NCI-H2227 treated with DMSO at 0.1 percent for 48 hours (cell line): ENCODE results near the gene TBL1X.

ENCODE experiments used
- DNase-seq: peaks from one replicate; lab custom pipeline; 2025; lab: John Stamatoyannopoulos, UW

TBL1X gene

DNA sequence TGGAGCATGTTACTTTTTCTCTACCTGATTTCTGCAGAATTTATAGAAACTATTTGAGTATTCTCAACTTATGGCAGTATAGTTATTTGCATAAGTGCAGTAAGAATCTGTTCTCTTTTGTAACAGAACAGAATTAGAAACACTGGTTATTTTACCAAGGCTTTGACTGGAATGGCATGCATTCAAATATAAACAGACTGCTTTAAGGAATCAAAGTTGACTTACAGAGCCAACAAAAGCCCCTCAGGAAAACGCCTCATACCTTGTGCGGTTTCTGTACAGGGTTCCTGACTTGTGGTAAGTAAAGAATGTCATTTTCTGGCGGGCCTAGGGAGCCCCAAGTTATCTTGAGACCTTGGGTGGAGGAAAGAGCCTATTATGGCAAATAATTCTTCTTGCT lies 203.7 kb downstream of the TBL1X start:
- DNase-seq, result no peak

DNA sequence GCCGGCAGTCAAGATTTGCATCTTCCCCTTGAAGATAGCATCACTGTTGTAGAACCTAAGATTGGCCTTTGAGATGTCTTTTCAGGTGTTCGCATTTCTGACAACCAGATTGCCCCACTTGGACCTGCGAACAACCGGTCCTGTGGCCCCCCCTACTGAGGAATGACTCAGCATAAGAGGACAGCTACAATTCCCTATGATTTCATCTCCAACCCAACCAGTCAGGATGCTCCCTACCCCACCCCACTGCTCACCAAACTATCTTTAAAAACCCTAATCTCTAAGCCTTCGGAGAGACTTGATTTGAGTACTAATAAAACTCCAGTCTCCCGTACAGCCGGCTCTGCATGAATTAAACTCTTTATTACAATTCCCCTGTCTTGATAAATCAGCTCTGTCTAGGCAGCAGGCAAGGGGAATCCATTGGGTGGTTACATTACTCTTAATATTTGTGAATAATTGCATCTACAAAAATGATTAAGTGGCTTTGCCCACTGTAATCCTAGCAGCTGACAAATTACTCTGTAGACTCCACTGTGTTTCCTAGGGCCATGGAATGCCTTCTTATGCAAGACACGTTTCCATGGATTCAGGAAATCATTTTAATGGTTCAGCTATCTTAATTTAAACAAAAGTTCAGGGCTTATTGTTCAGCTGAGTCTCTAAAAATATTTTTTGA lies 205.4 kb downstream of the TBL1X start:
- no peak for DNase-seq

DNA sequence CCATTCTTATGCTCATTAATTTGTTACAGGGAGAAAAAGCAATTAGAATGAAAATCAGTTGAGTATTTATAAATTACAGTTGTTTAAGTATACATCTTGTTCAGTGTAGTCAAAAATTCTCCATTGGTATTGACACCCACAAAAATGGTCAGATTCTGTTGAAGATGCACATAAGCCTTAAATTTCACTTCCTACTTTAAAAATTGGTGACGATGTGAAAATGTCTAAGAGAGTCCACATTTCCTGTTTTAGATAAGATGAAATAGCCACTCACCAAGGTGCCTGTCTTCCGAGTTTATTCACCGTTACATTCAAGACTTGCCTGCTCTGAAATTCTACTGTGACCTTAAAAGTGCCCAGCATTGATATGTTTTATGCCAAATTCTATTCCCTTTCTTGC lies 207.1 kb downstream of the TBL1X start:
- no peak for DNase-seq

DNA sequence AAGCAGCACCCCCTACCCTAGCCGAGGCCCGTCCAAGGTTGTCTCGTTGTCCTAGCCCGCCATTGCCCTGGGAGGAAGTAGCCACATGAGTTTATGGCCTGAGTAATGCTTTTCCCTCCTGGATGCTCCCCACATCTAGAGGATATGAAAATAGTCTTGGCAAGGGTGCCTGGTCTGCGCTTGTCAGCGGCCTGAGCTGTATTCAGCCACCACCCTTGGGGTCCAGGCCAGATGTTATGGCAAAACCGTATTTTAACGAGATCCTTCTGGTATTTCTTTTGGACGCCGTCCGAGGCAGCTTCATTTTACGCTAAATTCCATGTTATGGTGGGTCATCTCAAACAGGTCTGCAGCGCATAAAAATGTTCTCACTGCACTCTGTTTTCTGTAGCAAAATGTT lies 211.4 kb downstream of the TBL1X start:
- no peak for DNase-seq

DNA sequence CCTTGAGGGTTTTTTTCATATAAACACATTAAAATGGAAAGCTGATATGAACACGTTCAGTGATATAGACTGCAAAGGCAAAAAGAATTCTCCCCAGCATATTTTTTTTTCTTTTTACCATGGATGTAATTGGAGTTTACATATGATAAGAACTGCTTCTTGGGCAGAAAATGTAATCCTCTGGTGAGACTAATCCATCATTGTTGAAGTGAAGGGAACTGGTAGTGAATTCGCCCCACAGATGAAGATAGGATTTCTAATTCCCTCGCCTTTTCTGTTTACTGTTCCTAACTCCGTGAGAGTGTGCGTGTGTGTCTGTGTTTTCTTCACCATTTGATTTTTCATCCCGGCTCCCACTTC lies 211.9 kb downstream of the TBL1X start:
- DNase-seq, result no peak

DNA sequence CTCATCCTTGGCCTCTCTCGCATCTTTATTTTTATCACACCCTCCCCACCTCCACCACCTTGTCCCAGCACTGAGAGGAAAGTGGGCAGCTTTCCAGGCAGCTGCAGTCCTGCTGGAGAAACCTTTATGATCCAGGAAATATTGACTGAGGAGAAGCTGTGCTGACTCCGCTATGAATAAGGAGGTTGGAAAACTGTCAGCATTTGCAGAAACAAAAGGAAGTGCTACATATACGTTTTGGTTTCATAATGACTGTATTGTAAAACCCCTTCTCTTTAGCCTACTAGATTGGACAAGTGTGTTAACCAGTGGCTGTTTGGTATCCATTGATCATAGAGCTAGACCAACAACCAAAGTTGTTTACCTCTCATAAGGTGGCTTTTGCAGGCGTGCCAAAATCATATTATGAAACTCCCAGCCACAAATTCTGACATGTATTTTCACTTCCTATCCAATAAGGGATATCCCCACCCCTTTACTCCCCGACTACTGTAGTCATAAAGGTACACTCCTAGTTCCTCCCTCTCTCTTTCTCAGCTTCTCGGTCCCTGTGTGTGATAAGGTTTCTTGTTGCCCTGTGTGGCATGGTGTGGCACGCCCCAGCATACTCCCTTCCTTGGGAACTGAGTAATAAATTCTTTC lies 212.4 kb downstream of the TBL1X start:
- no peak for DNase-seq

DNA sequence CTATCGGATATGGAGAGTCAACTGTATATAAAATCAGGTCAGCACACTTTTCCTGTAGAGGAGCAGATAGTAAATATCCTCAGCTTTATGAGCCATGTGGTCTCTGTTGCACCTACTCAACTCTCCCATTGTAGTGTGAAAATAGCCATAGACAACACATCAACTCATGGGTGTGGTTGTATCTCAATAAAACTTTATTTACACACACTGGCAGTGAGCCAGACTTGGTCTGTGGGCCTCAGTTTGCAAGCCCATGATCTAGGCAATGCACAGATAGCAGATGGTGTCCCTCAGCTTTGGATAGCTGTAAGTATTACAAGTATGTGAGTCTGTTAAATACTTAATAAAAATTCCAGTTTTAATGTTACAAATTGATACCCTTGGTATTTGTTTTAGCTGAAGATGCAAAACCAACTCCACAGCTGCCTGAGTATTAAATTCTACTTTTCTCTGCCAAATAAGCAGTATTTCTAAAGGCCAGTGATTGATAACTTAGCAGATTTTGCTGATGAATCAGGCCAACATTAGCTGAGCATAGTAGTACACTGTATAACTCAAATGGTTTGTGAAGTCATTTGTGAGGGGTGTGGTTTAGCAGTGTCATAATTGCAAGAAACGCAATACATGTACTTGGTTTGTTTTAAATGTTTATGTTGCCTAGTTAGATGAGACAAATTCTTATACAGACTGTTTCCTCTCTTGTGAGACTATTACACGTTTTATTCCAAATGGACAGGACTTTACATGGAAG lies 213.5 kb downstream of the TBL1X start:
- DNase-seq, result no peak

DNA sequence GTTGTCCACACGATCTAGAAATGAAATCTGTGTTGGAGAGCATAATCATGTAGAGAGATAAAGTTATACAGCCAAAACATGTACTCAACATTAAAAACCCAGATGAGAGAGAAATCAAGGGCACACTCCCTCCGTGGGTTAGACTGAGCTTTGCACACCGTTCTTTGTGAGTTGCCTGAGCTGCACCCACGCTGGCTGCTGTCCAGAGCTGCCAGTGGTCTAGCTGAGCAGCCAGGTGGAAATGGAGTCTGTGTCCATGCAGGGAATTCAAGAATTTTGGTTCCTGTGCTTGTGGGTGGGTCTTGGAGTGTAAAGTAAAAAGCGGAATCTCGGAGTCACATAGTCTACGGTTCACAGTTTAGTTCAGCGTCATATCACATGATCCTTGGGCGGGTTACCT lies 216.2 kb downstream of the TBL1X start:
- DNase-seq, result no peak

DNA sequence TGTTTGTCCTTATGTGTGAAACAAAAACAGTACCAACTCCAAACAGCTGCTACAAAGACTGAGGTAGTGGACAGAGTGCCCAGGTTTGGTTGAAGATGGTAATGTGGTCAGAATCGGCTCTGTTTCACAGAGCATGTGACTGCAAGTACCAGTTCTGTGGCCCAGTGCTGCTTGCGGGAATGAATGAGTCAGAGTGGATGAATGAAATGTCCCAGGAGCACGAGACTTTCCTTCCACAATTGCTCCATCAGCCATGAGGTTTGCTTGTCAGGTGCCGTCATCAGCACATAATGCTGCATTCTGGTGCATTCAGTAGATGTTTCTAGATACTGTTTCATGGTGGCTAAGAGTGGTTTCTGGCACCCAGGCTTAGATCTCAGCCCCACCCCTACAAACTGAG lies 216.6 kb downstream of the TBL1X start:
- DNase-seq, result no peak

DNA sequence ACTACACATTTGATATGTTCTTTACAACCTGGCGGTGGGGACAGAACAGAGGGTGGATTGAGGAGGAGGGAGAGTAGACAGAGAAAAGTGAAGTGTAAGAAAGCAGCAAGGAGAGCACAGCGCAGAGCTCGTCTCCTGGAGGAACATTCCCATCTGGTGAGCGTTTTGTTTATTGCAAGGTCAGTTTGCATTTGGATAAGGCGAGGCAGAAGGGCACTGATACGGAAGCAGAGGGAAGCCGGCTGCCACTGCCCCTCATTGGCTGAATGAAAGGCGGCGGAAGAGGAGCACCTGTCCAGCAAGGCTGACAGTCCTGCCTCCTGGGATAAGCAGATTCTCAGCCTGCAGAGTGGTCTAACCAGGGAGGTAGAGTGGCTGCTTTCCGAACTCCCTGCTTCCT lies 217.6 kb downstream of the TBL1X start:
- DNase-seq, result no peak

DNA sequence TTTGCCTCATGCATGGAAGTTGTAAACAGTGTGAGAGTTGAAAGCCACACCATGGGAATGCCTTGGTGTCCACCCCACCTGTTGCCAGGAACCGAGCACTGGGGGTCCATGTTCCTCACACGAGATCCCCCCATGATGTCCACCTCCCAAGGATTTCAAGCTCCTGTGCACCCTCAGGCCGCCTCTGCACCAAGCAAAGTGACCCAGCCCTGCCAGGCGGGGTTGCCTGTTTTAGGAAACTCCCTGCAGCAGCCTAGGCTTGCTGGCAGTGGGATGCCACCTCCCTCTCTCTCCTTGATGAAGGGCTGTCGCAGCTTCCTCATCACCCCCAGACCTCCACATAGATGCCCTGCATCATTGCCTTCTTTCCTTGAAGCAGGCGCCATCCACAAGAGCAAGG lies 218.0 kb downstream of the TBL1X start:
- no peak for DNase-seq

DNA sequence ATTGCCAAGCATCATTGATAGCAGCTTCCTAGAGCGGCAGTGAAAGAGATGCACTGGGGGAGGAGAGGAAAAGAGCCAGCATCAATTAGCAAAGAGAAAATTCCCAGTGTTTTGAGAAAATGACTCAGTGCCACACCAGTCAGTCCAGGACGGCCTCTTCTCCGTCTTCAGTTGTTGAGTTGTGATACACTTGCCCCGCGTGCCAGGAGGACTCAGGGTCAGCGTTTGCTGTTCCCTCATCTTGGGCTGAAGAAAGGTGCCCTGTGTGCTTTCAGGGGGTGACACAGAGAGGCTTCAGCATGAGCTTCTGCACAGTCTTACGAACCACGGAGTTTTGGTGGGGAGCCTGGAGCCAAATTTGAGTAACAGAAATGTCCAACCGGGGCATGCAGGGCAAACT lies 218.5 kb downstream of the TBL1X start:
- DNase-seq, result no peak

DNA sequence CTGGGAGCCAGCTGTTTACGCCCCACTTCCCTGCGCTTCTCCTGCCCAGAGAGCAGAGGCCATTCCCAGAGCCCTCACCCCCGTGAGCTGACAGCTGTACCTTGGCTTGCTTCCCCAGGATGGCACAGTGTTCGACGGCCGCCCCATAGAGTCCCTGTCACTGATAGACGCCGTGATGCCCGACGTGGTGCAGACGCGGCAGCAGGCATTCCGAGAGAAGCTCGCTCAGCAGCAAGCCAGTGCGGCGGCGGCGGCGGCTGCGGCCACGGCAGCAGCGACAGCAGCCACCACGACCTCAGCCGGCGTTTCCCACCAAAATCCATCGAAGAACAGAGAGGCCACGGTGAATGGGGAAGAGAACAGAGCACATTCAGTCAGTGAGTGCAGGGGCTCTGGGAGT lies 223.0 kb downstream of the TBL1X start:
- no peak for DNase-seq

DNA sequence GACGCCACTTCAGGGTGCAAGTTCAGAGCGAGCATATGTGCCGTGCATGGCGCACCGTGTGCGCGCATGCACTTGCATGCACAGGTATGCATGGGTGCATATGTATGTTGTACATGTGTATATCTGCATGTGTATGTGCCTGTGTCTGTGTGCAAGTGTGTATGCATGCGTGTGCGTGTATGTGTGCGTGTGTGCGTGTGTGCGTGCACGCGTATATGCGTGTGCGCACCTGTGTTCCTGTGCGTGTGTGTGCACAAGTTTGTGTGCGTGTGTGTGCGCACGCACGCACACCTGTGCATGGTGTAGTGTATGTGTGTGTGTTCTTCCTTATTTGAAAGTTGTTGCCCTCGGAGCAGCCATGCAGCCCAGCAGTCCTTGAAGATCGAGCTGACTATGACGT lies 224.0 kb downstream of the TBL1X start:
- no peak for DNase-seq

DNA sequence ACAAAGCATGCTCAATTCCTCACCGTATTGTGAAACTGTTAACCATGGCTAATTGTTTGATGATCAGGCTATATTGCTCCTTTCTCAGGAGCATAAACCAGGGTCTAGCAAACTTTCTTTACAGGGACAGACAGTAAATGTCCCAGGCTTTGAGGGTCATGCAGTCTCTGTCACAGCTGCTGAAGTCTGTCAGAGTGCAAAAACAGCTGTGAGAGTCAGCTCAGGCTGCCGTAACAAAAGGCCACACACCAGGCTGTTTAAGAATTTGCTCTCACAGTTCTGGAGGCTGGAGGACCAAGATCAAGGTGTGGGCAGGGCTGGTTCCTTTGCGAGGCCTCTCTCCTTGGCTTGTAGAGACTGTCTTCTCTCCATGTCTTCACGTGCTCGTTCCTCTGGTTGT lies 225.2 kb downstream of the TBL1X start:
- DNase-seq, result no peak

DNA sequence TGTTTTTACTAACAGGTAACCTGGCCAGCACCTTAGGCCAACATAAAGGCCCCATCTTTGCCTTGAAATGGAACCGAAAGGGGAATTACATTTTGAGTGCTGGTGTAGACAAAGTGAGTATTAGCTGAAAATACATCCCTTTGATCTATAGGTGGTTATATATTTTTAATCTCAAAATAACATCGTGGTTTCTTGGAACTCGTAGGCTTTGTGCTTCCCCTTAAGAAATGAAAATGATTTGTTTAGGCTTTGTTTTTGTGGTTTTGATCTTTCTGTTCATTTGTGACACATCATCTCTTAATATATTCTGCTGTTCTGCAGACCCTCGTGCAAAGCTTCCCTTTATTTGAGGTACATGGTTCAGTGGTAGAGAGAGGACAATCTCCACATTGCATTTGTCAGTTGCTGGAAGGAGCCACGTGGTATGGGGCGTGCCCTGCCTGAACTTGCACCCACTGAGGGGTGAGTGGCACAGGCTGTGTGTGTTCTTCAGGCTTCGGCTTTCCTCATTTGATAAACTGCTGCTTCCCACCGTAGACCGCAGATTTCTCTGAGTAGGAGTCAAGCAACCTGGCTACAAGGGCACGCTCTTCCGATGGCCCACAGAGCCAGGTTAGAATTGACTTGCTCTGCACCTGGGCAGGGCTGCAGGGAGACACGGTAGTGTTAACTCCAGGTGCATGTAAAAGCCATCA lies 228.6 kb downstream of the TBL1X start:
- DNase-seq, result no peak

DNA sequence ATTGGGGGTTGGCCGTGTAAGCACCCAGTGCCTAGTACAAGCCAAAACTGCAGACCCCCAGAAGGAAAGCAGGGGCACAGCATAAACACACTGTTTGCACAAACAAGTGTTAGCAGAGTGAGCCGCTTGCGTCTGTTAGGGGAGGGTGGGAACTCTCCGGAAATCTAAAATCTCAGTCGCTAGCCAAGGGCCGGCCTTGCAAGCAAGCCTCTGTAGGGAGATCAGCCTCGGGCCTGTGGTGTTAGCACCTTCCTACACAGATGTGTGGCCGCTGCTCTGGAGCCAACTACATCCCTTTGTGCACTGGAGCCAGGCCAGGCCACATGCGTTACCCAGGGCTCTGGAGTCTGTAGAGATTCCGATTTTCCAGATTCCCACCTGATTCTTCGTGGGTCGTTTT lies 233.7 kb downstream of the TBL1X start:
- no peak for DNase-seq

DNA sequence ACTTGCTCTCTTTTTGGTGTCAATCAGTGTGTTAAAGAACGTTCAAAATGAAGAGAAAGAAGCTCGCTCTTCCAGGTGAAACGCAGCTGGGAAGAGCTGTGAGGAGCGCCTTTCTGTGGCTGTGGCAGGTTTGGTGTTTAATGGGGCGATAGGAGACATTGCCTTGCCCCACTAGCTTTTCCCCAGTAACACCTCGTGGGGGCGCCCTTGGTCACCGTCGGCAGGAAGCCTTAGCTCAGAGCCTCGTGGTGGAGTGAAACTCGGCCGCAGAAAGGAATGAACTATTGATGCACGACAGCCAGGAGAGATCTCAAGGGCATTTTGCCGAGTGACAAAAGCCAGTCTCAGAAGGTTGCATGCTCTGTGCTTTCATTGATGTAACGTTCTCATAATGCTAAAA lies 235.7 kb downstream of the TBL1X start:
- no peak for DNase-seq

DNA sequence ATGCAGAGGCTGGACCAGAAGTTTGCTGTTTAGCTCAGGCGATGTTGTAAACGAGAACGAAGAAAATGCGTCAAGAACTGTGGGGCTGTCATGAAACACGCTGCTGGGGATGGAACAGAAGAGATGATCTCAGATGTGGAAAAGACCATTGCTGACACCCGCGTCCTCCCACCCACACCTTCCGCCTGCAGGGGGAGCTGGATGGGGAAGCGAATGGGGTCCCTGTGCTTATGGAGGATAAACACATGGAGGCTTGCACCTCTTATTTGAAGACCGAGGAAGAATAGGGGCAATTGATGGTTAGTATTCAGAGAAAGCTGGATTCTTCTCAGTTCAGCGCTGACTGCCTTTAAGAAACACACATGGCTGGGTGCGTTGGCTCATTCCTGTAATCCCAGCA lies 236.9 kb downstream of the TBL1X start:
- DNase-seq, result no peak

DNA sequence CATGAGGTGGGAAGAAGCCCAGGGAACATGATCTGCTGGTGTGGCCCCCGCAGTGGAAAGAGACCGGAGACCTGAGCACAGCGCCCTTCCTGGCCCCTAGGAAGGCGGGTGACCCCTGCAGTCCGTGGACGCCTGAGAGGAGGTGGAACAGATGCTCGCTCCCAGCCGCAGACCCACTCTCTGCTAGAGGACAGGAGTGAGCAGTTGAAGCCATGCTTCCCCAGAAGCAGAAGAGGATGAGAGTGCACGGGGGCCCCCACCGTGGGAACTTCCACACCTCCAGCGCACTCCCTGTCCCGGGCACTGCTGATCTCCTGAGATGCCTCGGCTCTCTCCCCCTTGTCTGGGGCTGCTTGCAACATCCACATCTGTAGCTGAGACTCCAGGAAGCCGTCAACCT lies 238.5 kb downstream of the TBL1X start:
- DNase-seq, result no peak

DNA sequence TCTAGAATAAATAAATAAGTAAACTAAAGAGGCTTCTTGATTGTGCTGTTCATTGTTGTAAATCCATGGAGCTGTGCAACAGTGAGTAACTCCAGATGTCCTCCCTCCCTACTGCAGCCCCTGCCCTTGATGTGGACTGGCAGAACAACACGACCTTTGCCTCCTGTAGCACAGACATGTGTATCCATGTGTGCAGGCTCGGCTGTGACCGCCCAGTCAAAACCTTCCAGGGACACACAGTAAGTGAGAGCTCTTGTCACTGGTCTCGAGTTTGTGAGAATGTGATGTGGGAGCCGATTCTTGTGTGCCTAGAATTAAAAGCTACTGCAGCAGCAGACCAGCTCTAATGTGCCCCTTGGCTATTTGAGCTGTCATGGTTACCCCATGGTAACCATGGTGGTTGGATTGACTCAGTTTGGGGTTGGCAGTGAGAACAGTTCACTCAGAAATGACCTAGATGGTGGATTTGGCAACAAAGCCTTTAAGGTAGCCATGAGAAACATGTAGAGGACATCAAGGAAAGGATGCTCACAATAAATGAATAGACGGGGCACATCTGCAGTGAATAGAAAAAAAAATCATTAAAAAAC lies 240.1 kb downstream of the TBL1X start:
- no peak for DNase-seq

DNA sequence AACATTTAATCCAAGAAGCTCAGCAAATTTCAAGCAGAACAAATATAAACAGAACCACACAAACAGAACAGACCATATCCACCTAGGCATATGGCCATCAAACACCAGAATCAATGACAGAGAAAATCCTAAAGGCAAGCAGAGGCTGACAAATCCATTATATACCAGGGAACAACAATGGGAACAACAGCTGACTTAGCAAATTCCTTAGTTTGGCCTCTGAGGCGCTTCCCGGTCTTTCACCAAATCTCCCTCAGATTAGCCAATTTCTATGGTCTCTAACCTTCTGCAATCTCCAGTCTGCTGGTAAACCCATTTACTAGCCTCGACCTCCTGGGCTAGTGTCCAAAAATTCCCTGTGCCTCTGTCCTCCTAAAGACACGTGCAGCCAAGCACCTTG lies 241.6 kb downstream of the TBL1X start:
- DNase-seq, result no peak
